HG02981 (cell line): ENCODE measurements around the gene ZDHHC13.

ENCODE experiments used
- ATAC-seq: cut with Tn5 transposase; IDR thresholded peaks from one replicate; pipeline ENCODE4 v1.9.1; 2021; ENCODE audit warnings: mild to moderate bottlenecking, moderate library complexity; ENCODE audit not compliant: unreplicated experiment

The ZDHHC13 gene

DNA sequence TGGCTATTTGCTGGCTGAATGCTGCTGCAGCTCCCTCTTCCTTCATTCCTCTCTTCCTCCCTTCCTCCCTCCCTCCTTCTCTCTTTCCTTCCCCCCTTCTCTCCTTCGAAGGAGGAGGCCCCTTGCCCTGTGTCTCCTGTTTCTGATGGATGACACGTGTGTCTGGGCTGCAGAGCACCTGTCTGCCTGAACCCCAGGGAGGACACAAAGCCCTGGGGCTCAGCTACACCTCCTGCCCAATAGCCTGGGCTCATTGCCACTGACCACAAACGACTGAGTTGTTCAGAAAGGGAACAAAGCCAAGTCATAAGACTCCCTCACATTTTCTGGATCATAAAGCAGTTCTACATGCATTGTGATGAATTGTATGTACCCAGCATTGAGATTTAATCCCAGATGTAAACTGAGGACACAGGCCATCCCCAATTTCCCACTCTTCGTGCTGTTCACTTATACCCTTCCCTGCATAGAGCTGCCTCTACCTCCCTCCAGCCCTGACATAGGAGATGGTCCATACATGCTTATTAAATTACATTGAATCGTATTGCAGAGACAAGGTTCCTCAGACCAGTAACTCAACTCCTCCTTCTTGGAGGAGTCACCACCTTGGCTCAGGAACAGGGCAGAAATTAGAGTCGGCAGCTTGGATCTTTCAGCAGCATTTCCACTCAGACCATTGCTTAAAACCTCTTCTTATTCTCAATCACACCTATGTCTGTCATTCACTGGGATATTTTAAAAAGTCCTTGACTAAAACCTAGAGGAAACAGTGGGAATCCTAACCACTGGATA is 83.6 kb downstream of the ZDHHC13 start:
- no peak for ATAC-seq

DNA sequence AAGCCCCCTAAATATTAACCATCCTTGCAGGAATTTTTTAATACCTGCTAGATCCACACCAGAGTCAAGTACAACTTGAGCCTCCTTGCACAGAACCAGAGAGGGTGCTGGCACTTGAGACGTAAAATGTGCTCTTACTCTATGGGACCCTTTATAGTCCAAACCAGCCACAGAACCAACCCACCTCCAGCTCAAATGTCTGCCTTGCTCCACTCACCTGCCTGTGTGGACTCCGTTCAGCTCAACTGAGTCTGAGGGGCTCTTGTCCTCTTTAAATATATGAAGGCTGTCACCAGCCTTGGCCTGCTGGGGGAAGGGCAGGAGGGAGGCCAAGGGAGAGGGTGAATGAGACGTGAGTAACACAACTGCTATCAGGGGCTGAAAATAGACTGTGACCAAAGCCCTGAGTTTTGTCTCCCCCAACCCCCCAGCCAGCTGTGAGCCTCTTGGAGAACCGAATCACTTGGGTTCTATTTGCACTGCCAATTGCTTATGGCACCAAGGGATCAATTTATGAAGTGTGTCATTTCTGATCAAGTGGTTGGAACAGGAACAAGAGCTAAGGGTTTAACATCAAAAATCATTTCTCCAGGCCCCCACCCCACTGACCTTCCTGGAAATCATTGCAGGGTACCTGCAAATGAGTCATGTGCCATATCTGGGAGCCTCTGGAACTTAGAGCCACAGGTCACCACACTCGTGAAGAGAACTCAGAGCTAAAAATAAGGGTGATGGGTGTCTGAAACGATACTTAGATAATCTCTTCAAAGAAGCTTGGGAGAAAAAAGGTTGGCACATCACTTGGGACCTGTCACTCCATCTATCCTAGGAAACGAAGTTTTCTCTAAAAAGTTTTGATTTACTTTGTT is 85.0 kb downstream of the ZDHHC13 start, which contains the start of gene CSRP3:
CSRP3 (minus strand) TSS at position 247 of the 869 bp plus-strand sequence. CDS start 9,535 bp downstream, outside the sequence.
- no peak for ATAC-seq

- ATAC-seq: no peak
Observed at GRCh38 chr11:19204836-19205235, 87.9 kb downstream of the ZDHHC13 start.

GRCh38 chr11:19208181-19208580 is 91.2 kb downstream of the ZDHHC13 start:
- ATAC-seq: no peak

- ATAC-seq: no peak
Observed at GRCh38 chr11:19208959-19209546, 92.1 kb downstream of the ZDHHC13 start.

GRCh38 chr11:19209617-19210370 is 92.8 kb downstream of the ZDHHC13 start:
- ATAC-seq: no peak

GRCh38 chr11:19216021-19216420 is 99.1 kb downstream of the ZDHHC13 start:
- ATAC-seq: no peak

GRCh38 chr11:19216709-19217374 is 99.9 kb downstream of the ZDHHC13 start:
- no peak for ATAC-seq

- ATAC-seq: no peak
Observed at GRCh38 chr11:19218216-19218615, 101.2 kb downstream of the ZDHHC13 start.

- no peak for ATAC-seq
Observed at GRCh38 chr11:19218786-19219460, 102.0 kb downstream of the ZDHHC13 start.

GRCh38 chr11:19220903-19221724 is 104.1 kb downstream of the ZDHHC13 start:
- no peak for ATAC-seq

DNA sequence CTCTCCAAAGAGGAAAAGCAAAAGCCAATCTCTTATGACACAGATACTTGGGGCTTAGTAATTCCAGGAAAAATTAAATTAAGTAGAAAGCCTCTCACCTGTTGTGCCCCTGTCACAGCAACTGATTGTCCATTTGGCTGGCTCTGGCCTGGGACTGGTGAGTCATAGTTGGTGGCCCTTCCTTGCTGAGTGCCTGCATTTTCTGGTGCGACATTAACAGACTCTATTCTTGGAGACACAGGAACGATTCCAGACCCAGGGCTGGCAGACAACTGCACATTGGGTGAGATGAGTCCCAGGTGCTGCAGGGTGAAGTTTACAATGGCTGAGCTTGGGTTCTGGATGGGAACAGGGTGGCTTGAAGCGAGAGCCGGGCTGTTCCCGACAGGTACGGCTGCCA is 108.2 kb downstream of the ZDHHC13 start:
- ATAC-seq: no peak

GRCh38 chr11:19225581-19225980 is 108.6 kb downstream of the ZDHHC13 start:
- ATAC-seq: no peak
